ENCODE measurements around the gene SLC22A2.

Gene SLC22A2

DNA sequence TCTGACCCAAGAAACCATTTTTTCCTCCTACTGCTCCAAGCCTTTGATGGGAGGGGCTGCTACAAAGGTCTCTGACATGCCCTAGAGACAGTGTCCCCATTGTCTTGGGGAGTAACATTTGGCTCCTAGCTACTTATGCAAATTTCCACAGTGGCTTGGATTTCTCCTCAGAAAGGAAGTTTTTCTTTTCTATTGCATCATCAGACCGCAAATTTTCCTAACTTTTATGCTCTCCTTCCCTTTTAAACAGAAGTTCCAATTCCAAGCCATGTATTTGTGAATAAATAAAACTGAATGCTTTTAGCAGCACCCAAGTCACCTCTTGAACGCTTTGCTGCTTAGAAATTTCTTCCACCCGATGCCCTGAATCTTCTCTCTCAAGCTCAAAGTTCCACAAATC lies 51.0 kb downstream of the SLC22A2 start:
- no peak for DNase-seq (ENCODE audit: low spot score)

DNA sequence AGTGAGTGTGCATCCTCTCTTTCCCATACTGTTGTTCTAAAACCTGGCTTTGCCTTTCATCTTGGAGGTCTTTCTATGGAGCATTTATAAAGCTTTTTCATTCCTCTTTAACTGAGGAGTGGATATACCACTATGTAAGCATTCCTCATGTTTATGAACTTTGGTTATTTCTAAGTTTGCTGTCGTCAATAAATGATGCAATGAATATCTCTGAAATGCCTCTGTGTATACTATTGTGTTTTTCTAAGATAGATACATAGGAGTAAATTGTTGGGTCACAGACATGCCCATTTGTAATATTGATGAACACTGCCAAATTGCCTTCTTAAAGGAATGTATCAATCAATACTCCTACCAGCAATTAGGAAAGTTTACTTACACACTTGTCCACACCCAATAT lies 53.9 kb downstream of the SLC22A2 start:
- DNase-seq (ENCODE audit: low spot score) = no peak

DNA sequence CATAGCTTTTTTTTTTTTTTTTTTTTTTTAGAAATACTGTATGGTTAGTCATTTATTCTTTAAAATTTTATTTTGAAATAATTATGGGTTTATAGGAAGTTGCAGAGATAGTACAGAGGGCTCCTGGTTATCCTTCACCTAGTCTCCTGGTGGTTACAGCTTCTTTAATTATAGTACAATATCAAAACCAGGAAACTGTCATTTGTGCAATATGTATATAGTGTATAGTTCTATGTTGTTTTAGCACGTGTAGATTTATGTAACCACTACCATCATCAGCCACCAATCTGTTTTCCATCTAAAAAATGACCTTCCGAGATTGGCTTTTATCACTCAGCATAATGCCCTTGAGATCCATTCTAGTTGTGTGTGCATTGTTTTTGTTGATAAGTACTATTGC lies 54.7 kb downstream of the SLC22A2 start:
- no peak for DNase-seq (ENCODE audit: low spot score)

DNA sequence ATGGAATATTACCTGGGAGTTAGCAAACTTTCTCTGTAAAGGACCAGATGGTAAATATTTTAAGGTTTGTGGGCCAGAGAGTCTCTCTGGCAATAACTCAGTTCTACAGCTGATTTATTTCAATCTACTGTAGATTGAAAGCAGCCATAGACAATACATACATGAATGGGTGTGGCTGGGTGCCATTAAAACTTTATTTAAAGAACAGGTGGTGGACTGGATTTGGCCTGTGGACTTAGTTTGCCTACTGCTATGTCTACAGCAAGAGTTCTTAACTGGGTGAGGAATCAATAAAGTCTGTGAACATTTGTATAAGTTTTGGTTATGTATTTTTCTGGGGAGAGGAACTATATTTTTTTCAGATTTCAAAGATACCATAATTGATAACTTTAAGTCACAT lies 55.1 kb downstream of the SLC22A2 start:
- no peak for DNase-seq (ENCODE audit: low spot score)

DNA sequence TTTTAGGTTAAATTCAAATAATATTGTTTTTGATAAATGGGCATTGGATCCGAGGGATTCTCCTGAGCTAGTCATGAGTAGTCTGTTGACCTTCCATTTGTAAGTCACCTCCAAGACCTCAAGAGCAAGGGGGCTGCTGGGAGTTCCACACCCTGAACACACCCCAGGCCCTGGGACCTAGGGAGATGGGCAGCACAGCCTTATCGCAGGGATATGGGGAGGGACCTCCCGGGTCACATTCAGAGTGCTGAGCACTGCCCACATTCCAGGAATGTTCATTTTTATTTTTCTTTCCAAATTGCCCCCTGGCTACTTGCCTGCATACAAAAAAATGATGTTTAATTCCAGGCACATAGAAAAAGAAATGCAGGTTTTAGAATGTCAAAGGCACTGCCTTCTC lies 55.5 kb downstream of the SLC22A2 start:
- DNase-seq (ENCODE audit: low spot score) = no peak

DNA sequence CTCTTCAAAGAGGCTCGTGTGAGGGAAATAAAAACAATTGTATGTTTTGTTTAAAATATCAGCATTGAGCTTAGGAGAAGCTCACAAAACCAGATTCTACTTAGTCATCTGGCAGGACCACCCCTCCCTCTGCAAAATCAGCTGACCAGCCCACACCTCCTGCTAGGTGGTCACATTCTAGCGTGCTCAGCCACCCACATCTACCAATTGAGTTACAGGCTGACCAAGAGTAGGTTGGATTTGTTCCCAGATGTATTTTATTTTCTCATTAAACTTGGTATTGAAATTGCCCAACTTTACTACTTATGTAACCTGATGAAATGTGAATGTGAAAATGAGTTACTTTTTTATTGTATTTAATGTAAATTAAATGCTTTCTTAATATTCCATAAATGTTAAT lies 56.2 kb downstream of the SLC22A2 start:
- no peak for DNase-seq (ENCODE audit: low spot score)

DNA sequence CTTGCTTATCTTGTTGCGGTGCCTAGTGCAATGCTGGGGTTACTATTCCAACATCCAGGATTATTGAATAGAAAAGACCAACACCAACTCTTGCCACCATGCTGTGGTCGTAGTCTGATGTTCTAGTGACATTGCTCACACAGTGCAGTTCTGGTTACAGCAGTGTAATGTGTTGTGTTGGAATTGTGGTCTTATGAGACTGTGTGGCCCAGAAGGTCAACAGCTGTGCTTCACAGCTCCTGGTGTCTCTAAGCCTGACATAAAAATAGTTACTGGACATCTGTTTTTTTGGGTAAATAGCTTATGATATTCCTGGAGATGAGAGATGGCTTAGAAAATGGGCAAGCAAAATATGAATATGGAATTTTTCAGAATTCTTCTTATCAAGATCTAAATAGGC lies 57.6 kb downstream of the SLC22A2 start:
- DNase-seq (ENCODE audit: low spot score) = no peak

DNA sequence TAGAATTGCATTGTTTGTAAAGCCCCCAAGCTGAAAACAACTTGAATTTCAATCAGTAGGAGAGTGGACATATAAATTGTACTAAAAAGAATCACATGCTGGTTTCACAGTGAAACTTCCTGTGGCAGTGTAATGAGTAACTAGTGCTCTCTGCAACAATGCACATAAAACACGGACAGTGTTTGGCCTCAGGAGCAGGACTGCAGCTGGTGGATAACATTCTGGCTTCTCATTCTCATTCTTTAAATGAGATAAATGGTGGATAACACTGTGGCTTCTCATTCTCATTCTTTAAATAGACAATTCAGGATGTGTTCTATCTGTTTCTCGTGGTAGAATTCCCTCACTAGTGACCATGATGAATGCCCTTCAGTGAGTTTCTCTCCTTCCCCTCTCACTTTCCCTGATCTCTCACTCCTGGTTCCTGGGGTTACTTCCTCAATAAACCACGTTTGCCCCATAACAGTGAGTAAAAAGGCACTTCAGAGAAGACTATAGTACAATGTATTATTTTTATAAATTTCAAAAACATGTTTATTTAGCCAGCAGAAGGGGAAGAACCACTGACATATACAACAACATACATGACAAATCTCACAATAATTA lies 59.9 kb downstream of the SLC22A2 start:
- no peak for DNase-seq (ENCODE audit: low spot score)

DNA sequence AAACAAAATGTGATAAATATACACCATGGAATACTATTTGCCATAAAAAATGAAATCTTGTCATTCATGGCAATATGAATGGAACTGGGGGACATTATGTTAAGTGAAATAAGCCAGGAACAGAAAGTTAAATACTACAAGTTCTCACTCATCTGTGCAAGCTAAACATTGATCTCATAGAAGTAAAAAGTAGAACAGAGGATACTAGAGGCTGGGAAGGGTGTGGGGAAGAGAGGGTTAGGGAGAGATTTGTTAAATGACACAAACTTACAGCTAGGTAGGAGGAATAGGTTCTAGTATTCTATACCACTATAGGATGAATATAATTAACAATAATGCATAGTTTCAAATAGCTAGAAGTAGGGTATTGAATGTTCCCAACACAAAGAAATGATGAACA lies 61.0 kb downstream of the SLC22A2 start:
- DNase-seq (ENCODE audit: low spot score) = no peak

DNA sequence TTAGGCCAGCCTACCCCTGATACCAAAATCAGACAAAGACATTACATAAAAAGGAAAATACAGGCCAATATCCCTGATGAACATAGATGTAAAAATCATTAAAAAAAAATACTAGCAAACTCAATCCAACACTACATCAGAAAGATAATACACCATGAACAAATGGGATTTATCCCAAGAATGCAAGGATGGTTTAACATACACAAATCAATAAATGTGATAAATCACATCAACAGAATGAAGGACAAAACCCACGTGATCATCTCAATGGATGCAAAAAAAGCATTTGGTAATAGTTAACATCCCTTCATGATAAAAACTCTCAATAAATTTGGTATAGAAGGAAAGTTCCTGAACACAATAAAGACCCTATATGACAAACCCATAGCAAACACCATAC lies 63.8 kb downstream of the SLC22A2 start:
- DNase-seq (ENCODE audit: low spot score) = no peak

DNA sequence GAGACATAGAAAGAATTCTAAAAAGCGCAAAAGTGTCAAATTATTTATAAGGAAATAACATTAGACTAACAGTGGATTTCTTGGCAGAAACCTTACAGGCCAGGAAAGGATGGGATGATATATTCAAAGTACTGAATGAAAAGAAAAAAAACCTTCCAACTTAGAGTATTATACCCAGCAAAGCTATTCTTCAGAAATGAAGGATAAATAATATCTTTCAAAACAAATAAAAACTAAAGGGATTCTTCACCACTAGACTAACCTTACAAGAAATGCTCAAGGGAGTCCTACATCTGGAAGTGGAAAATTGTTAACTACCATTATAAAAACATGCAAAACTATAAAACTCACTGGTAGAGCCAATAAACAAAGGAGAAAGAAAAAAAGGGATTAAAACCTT lies 65.8 kb downstream of the SLC22A2 start:
- no peak for DNase-seq (ENCODE audit: low spot score)

DNA sequence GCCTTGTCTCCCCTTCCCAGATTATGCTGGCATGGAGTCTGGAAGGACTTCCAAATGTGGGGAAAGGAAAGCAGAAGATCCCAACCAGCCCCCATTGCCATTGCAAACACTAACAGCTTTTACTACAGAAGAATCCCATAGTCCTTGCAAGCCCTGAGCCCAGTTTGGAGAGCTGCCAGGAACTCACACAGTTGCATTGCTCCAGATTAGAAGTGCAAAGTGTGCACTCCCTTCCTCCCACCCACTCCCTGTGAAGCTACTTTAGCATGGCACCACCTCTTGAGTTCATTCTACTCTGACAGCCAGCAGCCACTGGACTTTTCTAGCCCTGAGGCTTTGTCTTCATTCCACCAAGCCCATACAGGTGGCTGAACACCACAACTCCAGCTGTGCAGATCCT lies 67.6 kb downstream of the SLC22A2 start:
- no peak for DNase-seq (ENCODE audit: low spot score)

DNA sequence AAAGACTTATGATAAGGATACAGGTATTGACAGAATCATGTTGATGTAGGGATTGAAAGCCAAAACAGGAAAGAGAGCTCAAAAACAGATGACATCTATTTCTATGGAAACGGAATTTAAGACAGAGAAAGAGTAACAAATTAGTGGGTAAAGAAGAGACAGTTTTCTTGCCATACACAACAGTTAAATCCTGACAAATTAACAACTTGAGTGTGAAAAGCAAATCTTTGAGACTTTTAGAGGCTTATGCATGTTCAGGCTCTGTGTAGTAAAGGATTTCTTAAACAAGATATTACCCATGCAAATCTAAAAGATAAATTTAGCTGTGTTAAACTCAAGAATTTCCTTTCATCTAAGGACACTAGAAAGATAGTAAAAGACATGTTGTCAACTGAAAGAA lies 68.5 kb downstream of the SLC22A2 start:
- no peak for DNase-seq (ENCODE audit: low spot score)

DNA sequence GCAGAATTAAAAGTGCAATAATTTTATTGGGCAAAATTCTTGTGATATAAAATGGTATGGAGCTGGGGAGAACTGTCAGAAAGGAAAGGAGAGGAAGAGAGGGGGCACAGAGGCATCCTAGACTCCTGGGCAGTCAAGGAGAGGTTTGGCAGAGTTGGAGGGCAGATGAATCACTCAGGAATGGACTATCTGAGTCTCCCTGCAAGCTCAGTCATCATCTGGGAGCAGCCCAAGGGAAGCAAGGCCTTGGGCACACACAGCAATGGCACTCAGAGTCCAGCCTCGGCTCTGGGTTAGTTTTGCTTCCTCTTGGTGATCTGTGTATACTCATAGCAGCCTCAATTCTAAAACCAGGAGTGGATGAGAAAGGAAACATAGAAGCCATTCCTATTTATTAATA lies 69.8 kb downstream of the SLC22A2 start:
- no peak for DNase-seq (ENCODE audit: low spot score)

DNA sequence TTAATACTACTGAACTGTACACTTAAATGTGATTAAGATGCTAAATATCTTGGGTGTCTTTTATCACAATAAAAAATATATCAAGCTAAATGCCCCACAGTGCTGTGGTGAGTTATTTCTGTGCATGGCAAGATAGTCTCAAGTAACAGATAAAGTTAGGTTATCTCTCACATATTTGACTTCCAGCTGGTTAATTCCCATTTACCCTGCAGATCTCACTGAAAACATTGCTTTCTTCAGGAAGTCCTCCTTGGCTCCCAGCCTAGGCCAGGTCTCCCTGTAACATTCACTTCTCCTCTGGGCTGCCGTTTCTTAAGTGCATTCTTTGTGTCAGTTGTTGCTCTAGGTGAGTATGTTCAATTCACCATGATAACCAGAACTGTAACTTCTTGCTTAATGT lies 77.9 kb downstream of the SLC22A2 start:
- no peak for DNase-seq (ENCODE audit: low spot score)

DNA sequence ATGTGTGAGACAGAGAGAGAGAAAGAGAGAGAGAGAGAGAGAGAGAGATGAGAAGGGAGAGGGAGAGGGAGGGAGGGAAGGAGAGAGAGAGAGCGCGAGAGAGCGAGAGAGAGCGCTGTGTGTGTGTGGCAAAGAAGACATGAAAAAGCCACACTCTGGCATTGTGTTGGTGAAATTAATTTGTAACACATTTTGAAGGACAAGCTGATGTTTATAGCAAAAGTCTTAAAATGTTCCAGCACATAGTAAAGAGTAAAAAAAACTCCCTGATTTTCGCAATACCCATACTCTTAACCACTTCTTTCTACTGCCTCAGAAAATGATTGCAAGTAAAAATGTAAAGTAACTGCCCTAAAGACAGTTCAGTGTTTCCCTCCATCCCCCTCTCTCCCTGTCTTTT lies 80.3 kb downstream of the SLC22A2 start:
- no peak for DNase-seq (ENCODE audit: low spot score)

DNA sequence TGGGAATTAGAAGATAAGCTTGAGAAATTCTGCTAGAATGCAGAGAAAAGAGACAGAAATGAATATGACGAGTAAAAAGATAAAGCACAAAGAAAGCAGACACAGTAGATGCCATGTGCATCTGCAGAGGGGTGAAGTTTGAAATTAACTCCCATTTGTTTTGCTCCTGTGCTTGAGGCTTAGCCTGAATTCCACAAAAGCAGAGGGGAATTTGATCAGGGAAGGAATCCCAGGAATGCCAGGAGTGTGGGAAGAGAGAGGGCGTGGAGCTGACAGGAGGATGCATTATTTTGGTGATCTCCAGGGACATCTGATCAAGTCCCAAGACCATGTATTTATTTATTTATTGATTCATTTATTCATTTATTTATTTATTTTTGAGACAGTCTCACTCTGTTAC lies 81.4 kb downstream of the SLC22A2 start:
- DNase-seq (ENCODE audit: low spot score) = no peak

DNA sequence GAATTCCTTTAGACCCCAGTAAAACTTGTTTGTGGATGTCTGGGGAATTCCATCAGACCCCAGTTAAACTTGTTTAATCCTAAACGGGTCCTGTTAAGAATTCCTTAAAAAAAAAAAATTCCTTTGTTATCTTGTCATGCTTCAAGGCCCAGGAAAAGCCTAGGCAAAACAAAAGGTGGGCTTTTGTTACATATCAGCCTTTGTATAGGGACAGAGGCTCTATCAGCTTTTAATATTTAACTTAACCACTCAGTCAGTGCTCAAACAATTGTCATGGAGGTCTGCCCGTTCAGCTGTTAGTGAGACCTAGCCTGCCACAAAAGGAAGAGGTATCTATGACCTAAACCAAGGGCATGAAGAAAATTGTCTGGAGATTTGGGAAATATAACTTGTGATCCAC lies 83.9 kb downstream of the SLC22A2 start:
- no peak for DNase-seq (ENCODE audit: low spot score)

DNA sequence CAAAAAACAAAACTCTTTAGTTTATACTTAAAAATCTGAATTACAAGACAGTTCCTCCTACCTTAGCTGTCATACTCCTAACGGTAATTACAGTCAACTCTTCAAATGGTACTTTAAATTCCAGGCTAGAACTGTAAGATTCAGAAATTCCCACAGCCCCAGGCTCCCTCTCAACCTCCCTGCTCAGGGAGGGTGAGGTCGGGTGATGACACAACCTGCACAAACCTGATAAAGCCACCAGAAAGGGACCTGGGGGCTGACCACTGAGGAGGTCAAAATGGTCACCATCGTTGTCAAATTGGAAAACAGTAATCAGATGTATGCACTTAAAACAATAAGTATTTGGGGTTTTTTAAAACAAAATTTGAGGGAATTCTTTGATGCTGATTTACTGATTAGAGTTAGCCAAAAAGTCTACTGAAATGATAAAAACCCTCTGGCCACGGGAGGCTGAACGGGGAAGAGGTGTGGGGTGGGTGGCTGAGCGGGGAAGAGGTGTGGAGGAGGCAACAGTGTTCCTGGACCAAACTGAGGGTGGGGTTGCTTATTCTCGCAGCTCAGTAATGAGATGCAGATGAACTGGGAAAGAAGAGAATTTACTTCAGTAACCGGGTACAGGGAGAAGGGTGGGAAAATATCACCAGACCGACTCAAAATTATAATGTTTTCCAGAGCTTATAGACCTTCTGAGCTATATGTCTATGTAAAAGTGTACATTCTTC lies 84.7 kb downstream of the SLC22A2 start:
- no peak for DNase-seq (ENCODE audit: low spot score)

DNA sequence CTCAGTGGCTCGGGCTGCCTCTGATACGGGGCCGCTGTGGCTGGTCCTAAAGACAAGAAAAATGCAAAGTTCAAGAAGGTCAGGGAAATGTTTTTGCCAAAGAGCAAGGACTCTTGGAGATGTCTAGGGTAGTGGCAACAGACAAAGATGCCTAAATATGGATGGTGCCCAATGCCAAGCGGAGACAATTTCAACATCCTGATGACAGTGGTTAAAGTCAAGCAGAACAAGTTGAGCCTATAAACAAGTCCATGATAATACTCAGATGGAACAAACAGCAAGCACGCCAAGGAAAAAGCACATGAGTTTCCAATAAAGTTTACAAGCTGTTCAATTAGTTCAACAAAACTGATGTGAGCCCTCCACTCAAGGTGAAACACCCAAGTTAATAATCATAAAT lies 85.9 kb downstream of the SLC22A2 start:
- no peak for DNase-seq (ENCODE audit: low spot score)

DNA sequence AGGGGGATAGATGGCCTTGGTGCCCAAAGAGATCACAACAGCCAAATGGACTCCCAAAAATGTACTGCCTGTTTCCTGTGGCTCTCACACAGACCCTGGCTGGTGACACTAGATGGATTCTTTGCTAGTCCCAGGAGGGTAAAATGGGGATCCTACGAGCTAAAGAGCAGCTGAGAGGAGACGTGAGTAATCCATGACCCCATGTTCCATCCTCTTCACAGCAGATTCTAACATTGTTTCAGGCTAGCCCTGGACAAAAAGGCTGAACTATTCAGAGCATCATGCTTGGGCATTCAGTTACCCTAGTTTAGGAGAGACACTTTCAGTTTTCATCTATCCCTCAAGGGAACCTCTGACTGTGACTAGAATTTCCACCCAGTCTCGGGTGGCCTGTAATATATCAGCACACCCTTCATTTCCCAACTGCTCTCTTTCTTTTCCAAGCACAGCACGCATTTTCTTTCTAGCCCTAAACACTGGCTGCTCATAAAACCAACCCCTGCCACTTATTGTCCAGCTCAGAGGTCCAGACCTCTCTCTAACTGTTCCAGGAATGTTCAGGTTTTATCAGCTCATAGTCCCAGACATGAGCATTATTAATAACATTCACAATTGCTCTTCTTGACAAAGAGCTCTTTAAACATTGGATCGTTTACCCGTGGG lies 88.5 kb downstream of the SLC22A2 start:
- no peak for DNase-seq (ENCODE audit: low spot score)

DNA sequence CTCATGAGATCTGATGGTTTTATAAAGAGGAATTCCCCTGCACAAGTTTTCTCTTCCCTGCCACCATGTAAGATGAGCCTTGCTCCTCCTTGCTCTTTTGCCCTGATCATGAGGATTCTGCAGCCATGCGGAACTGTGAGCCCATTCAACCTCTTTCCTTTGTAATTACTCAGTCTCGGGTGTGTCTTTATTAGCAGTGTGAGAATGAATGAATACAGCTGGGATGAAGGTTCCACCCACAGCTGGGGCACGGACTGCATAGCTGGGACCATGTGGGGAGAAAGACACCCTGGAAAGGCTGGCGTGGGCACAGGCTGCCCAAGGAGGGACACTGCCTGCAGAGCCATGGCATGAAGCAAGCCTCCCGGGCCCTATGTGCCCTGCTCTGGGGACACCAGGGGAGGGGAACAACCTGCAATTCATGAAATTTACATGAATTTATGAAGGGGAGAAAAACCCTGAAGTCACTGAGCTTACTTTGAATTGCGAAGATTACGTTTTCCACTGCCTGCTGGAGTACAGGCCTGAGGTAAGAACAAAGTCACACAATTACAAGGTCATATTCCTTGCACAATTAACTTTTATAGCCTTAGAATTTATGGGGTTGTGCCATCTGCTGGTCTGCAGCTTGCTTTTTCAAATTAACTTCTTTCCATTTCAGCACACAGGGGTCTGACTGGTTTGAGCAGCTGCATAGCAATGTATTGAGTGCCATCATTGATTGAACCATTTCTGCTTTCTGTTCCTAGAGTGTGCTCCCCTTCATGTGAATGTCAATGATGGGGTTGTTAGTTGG lies 90.8 kb downstream of the SLC22A2 start:
- no peak for DNase-seq (ENCODE audit: low spot score)

Data from hepatic stellate cell (primary cell).